Renal cortical epithelial cell (primary cell): ENCODE results near the gene ZNF385A. TPM values are rescaled to one million over a fixed set of nuclear protein-coding genes. Genes with fewer than 3 reads are reported as not detected.
A peak's percentile ranks its signal among the peaks of the same experiment; 100 is the strongest.

Experiments
- DNase-seq: peaks from one replicate; pipeline ENCODE4 v3.0.0-alpha.2; 2011; ENCODE audit warnings: low read depth
- total RNA-seq: library from RNA; depleted of rRNA; stranded (reverse); fragments of >200 nt; gene quantifications from 2 replicates; pipeline ENCODE4 v1.2.3, GENCODE V29; 2014

The ZNF385A gene
- 3.0 and 10.2 TPM in 2 replicates for total RNA-seq

DNA sequence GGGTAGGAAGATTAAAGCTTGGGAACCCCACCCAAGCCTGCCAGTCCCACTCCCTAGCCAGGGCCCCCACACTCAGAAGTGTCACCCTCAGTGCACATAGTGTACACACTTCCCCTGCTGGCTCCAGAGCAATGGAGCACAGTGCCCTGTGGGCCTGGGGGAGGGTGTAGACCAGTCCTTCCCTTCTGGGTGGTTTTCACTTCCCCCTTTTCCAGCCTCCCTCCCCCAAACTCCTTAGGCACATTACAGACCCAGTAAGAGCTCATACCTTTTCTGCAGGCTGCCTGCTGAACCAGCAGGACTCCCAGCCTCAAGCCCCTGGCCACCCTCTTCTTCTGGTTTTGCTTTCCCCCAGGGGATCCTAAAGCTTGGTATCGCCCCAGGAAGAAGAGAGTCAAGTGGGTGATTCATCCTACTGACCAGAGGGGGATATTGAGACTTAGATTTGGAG is at the start of gene ZNF385A:
Gene ZNF385A (minus strand): TSS at position 143 of the 451 bp plus-strand sequence. CDS start 219 bp downstream, outside the sequence.
- DNase-seq: no peak

GRCh38 chr12:54432815-54433164 is 48.3 kb upstream of the ZNF385A start:
- DNase-seq: no peak

GRCh38 chr12:54431911-54432814 is 47.6 kb upstream of the ZNF385A start:
- peak; percentile 71 for DNase-seq

- no peak for DNase-seq
Observed at GRCh38 chr12:54430471-54431069, 46.0 kb upstream of the ZNF385A start.

GRCh38 chr12:54429014-54429471 is 44.5 kb upstream of the ZNF385A start:
- DNase-seq: no peak

DNA sequence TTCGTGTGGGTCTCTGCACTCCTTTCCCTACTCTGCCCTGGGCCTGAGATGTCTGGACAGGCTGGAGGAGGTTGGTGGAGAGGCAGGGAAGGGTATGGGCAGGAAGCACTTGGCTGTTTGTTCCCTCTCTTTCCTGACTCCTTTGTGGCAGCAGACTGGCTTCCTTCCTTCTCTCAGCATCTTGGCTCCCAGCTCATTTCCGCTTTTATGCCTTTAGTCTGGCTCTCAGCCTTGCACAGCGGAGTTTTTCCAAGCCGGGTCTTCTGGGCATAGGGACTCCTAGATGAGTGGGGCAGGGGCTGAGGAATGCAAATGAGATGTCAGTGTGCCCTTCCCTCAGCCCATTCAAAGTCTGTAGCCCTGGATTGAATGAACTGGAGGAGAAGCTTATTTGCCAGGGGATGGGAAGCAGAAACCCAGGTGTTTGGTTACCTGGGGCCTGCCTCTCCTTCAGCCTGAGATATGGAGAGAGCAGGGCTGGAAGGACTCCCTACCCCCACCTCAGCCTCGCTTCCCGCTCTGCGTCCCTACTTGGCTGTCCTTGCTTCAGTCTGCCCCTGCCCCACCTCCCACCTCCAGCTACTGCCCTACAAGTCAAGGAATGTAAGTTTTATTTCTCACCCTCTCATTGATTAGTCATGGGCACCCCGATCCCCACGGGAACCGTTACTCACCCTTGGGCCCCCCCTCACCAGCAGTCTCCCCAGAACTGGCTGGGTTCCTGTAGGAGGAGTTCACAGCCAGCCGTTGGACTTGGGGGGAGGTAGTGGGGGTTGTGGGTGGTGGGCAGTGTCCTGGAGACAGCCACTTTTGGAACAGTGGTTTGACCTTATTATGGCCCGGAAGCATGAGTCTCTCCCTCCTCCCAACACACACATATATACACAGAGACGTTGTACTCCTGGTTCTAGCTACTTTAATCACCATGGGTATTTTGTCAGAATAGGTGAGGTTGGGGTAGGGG is 43.8 kb upstream of the ZNF385A start:
- DNase-seq: no peak

DNA sequence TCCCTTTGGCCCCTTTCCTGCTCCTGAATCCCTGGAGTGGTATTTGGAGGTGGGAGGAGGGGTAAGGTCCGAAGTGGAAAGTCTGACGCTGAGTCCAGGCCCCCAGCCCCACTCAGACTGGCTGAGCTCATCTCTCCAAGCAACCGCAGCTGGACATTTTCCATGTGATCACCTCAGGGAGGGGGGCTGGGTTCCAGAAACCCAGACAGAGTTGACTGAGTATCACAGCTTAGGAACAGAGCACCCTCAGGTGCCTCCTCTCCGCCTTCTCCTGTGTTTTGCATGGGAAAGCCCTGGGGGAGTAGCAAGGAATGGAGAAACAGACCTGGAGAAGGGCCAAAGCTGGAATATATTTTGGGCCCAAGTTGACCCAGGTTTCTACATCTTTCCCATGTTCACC is 42.6 kb upstream of the ZNF385A start:
- DNase-seq: no peak

DNA sequence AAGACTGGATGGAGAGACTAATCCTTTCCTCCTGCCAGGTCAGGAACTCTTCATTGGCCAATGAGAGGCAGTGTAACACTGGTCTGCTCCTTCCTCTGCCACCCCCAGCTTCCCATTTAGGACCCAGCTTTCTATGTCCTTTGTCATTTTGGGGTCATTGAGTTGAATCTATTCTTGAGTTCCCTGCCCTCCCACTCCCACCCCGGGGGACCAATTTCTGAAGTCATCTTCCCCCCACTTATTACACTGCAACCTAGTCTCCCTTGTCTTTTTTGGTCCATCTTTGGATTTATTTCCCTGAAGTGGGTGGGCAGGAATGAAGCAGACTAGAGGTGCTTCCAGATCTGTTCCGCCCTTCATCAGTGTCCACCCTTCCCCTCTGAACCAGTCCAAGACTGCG is 42.2 kb upstream of the ZNF385A start:
- no peak for DNase-seq

- DNase-seq: no peak
Observed at GRCh38 chr12:54425702-54426101, 41.2 kb upstream of the ZNF385A start.

GRCh38 chr12:54424224-54424623 is 39.7 kb upstream of the ZNF385A start:
- no peak for DNase-seq

GRCh38 chr12:54423816-54424150 is 39.2 kb upstream of the ZNF385A start:
- no peak for DNase-seq

GRCh38 chr12:54421879-54422250 is 37.3 kb upstream of the ZNF385A start:
- DNase-seq: no peak

- no peak for DNase-seq
Observed at GRCh38 chr12:54421175-54421878, 36.8 kb upstream of the ZNF385A start.

DNA sequence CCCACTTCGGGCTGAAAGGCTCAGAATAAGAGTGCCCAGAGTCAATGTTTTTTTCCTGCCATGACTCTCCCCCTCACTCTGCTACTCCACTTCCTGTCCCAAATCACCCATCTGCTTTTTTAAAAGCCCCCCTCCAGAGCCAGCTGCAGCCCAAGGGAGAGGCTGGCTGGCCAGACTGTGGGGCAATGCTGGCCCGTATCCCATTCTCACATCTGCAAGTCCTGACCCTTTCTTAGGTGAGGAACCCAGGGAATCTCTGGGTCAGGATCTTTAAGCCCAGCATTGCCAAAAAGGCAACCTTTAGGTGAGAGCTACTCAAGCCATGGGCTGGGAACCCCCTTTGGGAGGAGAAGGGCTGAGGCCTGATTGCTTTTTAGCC is 36.2 kb upstream of the ZNF385A start:
- DNase-seq: no peak

DNA sequence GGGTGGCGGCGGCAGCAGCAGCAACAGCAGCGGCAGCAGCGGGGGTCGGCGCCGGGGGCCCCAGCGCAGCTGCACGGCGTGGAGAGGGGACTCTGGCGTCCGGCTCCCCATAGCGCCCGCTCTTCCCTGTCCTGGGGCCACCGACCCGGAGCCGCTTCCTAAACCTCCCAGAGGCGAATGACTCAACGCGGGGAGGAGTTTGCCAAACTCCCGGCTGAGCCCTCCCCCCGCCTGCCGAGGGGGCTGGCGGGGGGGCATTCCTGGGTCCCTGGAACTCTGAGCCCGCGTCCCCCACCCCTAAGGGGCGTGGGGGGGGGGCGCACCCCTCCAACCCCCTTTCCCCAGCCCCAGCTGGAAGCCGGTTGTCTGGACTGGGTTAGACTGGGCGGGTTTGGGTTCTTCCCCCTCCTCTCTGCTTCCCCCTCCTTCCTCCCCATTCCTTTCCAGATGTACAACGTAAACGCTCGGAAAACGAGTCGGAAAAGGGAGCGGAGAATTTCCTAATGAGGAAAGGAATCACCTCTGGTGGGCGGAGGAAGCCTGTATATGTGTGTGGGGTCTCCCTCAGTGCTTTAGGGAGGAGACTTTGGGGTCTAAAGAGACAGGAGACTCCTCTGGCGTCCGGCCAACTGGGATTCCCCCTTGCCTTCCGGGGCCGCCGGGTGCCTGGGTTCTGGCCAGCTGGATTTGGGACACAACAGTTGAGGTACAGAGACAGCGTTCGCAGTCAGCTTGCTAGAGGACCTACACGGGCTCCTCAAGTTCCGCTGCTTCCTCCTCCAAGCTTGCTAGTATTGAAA is 34.8 kb upstream of the ZNF385A start, which contains the start of gene ITGA5:
Gene ITGA5 (minus strand): TSS at position 179 of the 800 bp plus-strand sequence. CDS start 68 bp downstream, at position 111.
- DNase-seq: peak; percentile 49

DNA sequence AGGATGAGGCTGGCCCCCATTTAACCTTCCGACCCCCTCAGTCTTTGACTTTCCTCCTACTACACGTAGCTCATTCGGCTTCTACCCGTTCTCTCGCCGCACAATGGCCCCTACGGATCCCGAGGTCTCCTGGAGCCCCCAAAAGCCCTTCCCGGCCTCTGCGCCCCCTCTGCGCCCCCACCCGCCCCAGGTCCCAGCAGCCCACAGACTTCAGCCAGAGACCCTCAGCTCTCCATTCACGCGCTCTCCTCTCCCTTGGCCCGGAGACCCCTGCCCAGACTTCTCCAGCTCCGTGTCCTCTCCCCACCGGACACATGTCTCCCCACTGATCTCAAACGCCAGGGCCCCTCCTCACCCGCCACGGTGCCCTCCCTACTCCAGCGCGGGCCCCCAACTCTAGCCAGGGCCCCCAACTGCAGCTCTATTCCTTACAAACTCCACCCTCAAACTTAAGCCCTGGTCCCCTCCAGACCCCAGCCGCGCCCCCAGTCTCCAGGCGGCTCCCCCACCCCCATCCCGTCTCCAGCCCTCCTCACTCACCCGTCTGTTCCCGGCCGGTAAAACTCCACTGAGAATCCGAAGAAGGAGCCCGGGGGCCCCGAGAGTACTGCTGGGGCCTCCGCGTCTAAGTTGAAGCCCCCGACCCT is 34.0 kb upstream of the ZNF385A start:
- no peak for DNase-seq

DNA sequence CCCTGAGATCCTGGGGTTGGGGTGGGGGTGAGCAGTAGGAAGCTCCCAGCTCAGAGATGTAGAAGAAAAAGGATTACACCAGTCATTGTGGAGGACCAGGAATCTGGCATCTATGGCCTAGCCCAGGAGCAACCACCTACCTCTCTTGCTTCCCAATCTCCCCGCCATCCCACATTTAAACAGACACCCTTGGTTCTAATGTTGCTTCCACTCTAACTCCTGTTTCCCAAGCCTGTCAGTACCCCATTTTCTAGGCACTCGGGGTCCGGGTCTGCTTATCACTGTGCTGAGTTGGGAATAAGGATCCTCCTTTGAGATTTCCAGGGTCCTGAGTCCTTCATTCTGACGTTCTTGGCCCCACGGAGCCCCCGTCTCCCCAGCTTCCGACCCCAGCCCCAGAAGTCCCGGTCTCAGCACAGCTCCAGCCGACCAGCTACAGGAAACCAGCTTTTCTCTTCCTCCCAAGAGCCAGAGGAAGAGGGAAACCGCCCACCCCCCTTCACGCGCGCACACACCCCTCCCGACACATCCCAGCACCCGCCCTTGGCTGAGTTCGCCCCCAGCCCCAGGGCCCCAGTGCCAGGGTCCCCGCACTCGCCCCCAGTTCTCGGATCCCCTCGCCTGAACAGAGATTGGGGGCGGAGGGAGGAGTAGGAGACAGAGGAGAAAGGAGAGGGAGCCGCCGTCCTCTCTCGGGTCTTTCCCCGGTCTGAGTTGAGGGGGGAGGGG is 33.3 kb upstream of the ZNF385A start:
- no peak for DNase-seq

DNA sequence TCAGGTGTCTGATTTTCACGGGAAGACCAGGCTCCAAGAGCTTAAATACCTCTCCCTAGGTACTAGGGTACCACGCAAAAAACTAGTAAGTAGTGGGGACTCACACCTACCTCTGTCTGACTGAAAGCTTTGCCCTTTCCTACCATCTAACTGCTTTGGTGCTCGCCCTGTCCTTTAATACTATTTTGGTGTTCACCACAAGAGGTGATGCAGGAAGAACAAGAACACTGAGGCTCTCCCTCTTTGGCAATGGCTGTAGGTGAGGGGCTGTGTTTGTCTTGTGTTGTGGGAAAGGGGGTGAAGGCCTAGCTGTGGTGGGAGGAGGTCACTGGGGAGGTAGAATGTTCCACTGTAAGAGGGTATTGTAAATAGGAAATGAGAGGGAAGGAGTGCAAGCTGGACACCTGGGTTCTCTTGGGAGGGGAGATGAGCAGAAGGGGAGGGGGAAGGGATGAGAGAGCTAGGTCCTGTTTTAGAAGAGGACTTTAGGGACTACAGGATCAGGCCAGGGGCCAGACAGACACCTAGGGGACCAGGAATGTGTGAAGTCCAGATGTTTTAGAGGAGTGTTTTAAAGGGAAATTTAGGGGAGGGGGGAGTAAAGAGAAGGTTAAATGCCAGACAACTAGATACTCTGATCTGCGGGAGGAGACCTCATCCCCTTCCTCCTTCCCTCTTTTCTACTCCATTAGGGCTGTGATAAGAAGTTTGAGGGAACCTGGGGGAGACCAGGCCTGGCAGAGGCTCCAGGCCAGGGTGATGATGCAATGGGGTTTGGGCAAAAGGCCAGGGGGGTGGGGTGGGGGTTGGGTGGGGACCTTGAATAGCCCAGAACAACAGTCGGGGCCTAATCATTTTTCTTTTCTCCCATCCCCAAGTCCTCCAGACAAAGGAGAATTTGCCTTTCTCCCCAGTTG is 32.4 kb upstream of the ZNF385A start:
- DNase-seq: no peak
